ENCODE data around the gene SULT1E1.
"Not testable (repeated sequence)": the region's sequence is repeated elsewhere in the genome, so short reads cannot be mapped to it uniquely, and the experiment has no call there.

DNA sequence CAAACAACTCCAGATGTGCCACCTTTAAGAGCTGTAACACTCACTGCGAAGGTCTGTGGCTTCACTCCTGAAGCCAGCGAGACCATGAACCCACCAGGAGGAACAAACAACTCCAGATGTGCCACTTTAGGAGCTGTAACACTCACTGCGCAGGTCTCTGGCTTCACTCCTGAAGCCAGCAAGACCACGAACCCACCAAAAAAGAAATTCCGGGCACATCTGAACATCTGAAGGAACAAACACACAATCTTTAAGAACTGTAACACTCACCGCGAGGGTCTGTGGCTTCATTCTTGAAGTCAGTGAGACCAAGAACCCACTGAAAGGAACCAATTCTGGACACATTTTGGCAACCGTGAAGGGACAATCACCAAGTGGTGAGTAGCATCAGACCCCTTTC is 34.9 kb downstream of the SULT1E1 start:
- TF ChIP-seq CTCF (IDR thresholded peaks at IDR 0.05; ENCODE audit: low read depth, low read length, missing input control); RAD21 (IDR thresholded peaks at IDR 0.05); FOXA2 (IDR thresholded peaks at IDR 0.05); SP1 (IDR thresholded peaks at IDR 0.05): not testable (repeated sequence)
- TF ChIP-seq, protein P1, sequence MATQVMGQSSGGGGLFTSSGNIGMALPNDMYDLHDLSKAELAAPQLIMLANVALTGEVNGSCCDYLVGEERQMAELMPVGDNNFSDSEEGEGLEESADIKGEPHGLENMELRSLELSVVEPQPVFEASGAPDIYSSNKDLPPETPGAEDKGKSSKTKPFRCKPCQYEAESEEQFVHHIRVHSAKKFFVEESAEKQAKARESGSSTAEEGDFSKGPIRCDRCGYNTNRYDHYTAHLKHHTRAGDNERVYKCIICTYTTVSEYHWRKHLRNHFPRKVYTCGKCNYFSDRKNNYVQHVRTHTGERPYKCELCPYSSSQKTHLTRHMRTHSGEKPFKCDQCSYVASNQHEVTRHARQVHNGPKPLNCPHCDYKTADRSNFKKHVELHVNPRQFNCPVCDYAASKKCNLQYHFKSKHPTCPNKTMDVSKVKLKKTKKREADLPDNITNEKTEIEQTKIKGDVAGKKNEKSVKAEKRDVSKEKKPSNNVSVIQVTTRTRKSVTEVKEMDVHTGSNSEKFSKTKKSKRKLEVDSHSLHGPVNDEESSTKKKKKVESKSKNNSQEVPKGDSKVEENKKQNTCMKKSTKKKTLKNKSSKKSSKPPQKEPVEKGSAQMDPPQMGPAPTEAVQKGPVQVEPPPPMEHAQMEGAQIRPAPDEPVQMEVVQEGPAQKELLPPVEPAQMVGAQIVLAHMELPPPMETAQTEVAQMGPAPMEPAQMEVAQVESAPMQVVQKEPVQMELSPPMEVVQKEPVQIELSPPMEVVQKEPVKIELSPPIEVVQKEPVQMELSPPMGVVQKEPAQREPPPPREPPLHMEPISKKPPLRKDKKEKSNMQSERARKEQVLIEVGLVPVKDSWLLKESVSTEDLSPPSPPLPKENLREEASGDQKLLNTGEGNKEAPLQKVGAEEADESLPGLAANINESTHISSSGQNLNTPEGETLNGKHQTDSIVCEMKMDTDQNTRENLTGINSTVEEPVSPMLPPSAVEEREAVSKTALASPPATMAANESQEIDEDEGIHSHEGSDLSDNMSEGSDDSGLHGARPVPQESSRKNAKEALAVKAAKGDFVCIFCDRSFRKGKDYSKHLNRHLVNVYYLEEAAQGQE (IDR thresholded peaks at IDR 0.05): not testable (repeated sequence)
